ENCODE results near the gene SLC49A4. TPM values are rescaled to one million over a fixed set of nuclear protein-coding genes. Genes with fewer than 3 reads are reported as not detected.

SLC49A4 gene
- total RNA-seq, 1 experiment from 2014 or later, result 29.6 TPM

DNA sequence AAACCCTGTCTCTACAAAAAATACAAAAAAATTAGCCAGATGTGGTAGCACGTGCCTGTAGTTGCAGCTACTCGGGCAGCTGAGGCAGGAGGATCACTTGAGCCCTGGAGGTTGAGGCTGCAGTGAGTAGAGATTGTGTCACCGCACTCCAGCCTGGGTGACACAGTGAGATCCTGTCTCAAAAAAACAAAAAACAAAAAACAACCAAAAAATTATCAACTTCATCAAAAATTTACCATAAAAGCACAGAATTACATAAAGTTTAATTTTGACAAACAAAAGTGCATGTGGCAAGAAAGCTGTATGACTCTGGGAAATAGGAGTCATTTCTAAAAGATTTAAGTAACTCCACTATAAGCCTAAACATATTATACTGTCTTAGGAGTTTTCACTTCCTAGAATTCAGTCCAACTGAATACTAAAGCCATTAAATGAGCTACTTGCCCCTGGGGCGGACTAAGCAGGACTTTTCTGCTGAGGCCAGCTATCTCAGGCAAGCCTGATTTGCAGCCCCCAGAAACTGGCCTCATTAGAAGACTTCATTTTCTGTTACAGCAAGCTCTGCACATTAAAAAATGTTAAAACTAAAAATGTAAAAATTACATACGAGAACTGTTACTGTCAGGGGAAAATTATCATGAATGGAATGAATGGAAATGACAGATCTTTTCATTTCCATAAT lies 24.2 kb upstream of the SLC49A4 start:
- Histone ChIP-seq H4K20me1 (ENCODE audit: low read length) (no peaks in the 10 kb centered on the region), H3K4me1 (ENCODE audit: insufficient read depth, low read length) (no peaks in the 10 kb centered on the region), H2AFZ (ENCODE audit: low read length) (no peak overlapping the region), H3K4me2 (ENCODE audit: low read length) (no peak overlapping the region), H3K9ac (ENCODE audit: low read length) (no peak overlapping the region), H3K9me3 (ENCODE audit: low read length) (no peaks in the 10 kb centered on the region), H3F3A (ENCODE audit: low read length, unreplicated experiment) (no peaks in the 10 kb centered on the region), H3K27ac (ENCODE audit: low read length) (no peak overlapping the region), H3K4me3 (ENCODE audit: low read length) (no peak overlapping the region), H3K27me3 (ENCODE audit: low read length) (no peaks in the 10 kb centered on the region), H3K79me2 (ENCODE audit: low read length) (no peaks in the 10 kb centered on the region), H3K9me2 (replicated peaks; ENCODE audit: low read length) (no peaks in the 10 kb centered on the region), H3K36me3 (ENCODE audit: low read depth, low read length) (no peaks in the 10 kb centered on the region)
- ChIA-PET CTCF (interaction anchor here (0.7 kb wide), 1 partner anchor 75 kb away, joined by 5 read pairs; no protein-coding TSS in a partner anchor), POLR2A (ENCODE audit: unreplicated experiment) (no interaction called here)
- ATAC-seq (no peak), DNase-seq (no peak)
- BruUV-seq (replicated peaks), result no TSS peak
- intact Hi-C loops (cut with micrococcal nuclease), result no loop called here
- TF ChIP-seq, protein P1, sequence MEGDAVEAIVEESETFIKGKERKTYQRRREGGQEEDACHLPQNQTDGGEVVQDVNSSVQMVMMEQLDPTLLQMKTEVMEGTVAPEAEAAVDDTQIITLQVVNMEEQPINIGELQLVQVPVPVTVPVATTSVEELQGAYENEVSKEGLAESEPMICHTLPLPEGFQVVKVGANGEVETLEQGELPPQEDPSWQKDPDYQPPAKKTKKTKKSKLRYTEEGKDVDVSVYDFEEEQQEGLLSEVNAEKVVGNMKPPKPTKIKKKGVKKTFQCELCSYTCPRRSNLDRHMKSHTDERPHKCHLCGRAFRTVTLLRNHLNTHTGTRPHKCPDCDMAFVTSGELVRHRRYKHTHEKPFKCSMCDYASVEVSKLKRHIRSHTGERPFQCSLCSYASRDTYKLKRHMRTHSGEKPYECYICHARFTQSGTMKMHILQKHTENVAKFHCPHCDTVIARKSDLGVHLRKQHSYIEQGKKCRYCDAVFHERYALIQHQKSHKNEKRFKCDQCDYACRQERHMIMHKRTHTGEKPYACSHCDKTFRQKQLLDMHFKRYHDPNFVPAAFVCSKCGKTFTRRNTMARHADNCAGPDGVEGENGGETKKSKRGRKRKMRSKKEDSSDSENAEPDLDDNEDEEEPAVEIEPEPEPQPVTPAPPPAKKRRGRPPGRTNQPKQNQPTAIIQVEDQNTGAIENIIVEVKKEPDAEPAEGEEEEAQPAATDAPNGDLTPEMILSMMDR (conservative IDR thresholded peaks at IDR 0.05; ENCODE audit: low read depth, low read length), result no peak
- TF ChIP-seq EZH2 (IDR thresholded peaks at IDR 0.05; ENCODE audit: low read length, unreplicated experiment) (no peak), EZH2phosphoT487 (IDR thresholded peaks at IDR 0.05; ENCODE audit: borderline replicate concordance, low read length) (no peak)

DNA sequence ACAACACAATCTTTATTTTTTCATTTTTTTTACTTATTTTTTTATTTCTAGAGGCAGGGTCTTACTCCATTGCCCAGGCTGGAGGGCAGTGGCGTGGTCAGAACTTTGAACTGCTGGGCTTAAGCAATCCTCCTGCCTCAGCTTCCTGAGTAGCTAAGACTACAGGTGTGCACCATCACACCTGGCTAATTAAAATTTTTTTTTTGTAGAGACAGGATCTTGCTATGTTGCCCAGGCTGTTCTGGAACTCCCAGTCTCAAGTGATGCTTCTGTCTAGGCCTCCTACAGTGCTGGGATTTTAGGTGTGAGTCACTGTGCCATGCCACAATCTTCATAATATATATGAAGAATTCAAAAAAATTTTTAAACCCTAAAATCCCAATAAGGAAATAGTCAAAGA lies 22.0 kb upstream of the SLC49A4 start:
- ChIA-PET POLR2A (ENCODE audit: unreplicated experiment) (no interaction called here), CTCF (no interaction called here)
- Histone ChIP-seq H3K9ac (ENCODE audit: low read length) (no peak overlapping the region), H4K20me1 (ENCODE audit: low read length) (no peaks in the 10 kb centered on the region), H3K4me2 (ENCODE audit: low read length) (no peak overlapping the region), H3K27ac (ENCODE audit: low read length) (no peak overlapping the region), H3K9me2 (replicated peaks; ENCODE audit: low read length) (no peaks in the 10 kb centered on the region), H3F3A (ENCODE audit: low read length, unreplicated experiment) (peaks cover 4% of the 10 kb centered on the region), H3K4me3 (ENCODE audit: low read length) (no peak overlapping the region), H3K27me3 (ENCODE audit: low read length) (no peaks in the 10 kb centered on the region), H3K79me2 (ENCODE audit: low read length) (no peaks in the 10 kb centered on the region), H3K9me3 (ENCODE audit: low read length) (no peaks in the 10 kb centered on the region), H2AFZ (ENCODE audit: low read length) (no peak overlapping the region), H3K4me1 (ENCODE audit: insufficient read depth, low read length) (peaks cover 14% of the 10 kb centered on the region), H3K36me3 (ENCODE audit: low read depth, low read length) (no peaks in the 10 kb centered on the region)
- no TSS peak for BruUV-seq (replicated peaks)
- ATAC-seq (no peak), DNase-seq (no peak)
- TF ChIP-seq, protein P1 (conservative IDR thresholded peaks at IDR 0.05; ENCODE audit: low read depth, low read length), result no peak
- intact Hi-C loops (cut with micrococcal nuclease), result no loop called here

DNA sequence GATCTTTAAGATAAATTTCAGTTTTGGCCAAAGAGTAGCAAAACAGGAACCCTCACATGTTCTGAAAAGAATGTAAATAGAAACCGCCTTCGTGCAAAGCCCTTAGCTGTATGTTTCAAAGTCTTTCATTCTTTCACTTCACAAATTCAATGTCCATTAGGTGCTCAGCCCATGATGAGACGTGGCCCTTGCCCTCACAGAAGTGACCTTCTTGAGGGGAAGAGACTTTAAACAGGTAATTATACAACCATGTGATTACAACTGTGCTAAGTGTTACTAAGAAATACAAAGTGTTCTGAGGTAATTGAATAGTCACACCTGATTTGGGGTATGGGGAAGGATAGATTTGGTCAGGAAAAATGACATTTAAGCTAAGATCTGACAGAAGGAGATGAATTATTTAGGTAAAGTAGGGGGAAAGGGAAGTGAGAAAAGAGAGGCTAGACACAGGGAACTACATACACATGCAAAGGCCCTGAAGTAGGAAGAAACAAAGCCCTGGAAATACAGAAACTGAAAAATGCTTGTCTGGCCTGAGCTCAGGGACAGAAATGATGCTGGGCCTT lies 20.8 kb upstream of the SLC49A4 start:
- no peak for ATAC-seq
- Histone ChIP-seq H3K79me2 (ENCODE audit: low read length) (no peaks in the 10 kb centered on the region), H3K9me2 (replicated peaks; ENCODE audit: low read length) (no peaks in the 10 kb centered on the region), H3K9ac (ENCODE audit: low read length) (no peak overlapping the region), H3K4me3 (ENCODE audit: low read length) (no peak overlapping the region), H3F3A (ENCODE audit: low read length, unreplicated experiment) (peaks cover 4% of the 10 kb centered on the region), H2AFZ (ENCODE audit: low read length) (no peak overlapping the region), H3K27ac (ENCODE audit: low read length) (no peak overlapping the region), H3K4me2 (ENCODE audit: low read length) (no peak overlapping the region), H3K4me1 (ENCODE audit: insufficient read depth, low read length) (peaks cover 14% of the 10 kb centered on the region), H3K9me3 (ENCODE audit: low read length) (no peaks in the 10 kb centered on the region), H3K36me3 (ENCODE audit: low read depth, low read length) (no peaks in the 10 kb centered on the region), H3K27me3 (ENCODE audit: low read length) (no peaks in the 10 kb centered on the region), H4K20me1 (ENCODE audit: low read length) (no peaks in the 10 kb centered on the region)
- BruUV-seq (replicated peaks), result no TSS peak
- CTCF ChIA-PET, result no interaction called here
- POLR2A ChIA-PET (ENCODE audit: unreplicated experiment), result no interaction called here
- DNase-seq, result no peak
- intact Hi-C loops (cut with micrococcal nuclease), result no loop called here
- TF ChIP-seq, protein P1 (conservative IDR thresholded peaks at IDR 0.05; ENCODE audit: low read depth, low read length), result no peak
- TF ChIP-seq EZH2phosphoT487 (IDR thresholded peaks at IDR 0.05; ENCODE audit: borderline replicate concordance, low read length) (no peak), EZH2 (IDR thresholded peaks at IDR 0.05; ENCODE audit: low read length, unreplicated experiment) (no peak)
